ENCODE data around the gene HRH3.

DNA sequence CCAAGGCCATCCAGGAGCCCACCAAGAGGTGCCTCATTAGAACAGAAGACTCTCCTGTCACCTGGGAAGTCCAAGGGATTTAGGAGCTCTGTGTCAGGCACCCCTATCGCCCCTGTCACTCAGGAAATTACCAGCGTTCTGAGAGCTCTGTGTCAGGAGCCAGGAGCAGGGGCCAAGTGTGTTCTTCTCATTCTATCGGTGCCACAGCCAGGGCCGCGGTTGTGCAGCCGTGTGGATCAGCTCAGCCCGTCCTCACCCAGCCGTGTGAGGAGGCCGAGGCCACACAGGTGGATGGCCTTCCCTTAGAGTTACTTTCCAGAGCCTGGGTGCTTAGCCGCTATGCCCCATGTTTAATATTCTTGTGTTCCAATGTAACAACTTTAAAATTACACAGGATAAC lies 27.4 kb downstream of the HRH3 start:
- TF ChIP-seq POLR2AphosphoS5 (IDR thresholded peaks at IDR 0.05) (no peak), EP300 (IDR thresholded peaks at IDR 0.05; ENCODE audit: low read depth) (no peak)

All from transverse colon (tissue), 3 donors.